HG03064 (cell line): ENCODE measurements around the gene MYL7.

Experiments
- ATAC-seq: cut with Tn5 transposase; IDR thresholded peaks from one replicate; pipeline ENCODE4 v1.9.1; 2021; ENCODE audit warnings: low read depth; ENCODE audit not compliant: unreplicated experiment

MYL7 gene

DNA sequence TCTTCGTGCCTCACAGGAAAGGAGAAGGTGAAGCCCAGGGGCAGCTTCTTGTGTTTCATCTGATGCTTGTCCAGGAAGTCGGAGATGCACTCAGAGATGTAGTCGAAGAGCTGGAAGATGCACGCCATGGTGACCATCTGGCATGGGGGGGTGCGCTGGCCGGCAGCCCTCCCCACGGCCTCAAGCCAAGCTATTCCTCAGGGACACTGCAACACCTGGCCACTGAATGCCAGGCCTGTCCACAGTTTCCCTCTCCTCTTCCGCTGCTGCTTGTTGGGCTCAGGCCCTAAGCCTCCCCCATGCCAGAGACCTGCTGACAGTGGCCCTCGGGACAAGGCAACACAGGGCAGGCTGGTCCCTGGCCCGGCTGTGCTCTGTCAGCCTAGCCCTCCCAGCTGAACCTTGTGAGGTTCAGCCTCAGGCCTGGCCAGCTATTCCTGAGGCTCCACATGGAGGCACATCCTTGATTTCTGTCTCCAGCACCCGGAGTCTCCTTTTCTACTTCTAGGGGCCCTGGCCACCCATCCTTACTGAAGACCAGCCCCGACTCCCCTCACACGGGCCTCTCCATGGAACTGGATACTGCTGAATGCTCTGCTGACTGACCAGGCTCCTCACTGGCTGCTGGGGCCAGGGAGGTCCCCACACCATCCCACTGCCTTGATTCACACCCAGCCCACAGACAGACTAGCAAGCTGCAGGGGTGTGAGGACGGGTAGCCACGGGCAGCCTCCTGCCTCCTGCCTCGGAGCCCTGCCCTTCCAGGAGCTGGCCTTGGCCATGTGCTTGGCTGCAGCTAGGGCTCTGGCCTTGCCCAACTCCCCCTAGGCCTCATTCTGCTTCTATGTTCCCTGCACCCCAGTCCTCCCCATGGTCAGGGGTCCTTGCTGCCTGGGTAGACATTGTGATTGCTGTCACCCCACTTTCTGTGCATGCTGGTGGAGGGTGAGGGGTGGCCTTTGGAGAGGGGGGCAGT lies 10.1 kb upstream of the MYL7 start:
- ATAC-seq, result no peak

DNA sequence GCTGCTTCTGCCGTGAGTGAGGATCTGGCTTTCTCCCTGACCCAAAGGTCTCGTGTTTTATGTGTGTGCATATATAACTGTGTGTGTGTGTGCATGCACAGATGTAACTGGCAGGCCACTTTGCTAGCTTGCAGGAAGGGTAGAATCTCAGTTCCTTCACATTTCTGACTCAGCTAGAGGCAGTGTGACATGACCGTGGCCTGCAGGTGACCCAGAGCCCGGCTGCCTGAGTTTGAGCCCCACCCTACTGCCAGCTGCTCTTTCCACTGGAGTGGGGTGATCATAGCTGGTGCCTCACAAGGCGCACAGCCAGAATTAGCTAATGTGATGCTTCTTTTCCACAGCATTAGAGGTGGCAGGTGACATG lies 9.3 kb upstream of the MYL7 start:
- ATAC-seq, result no peak

DNA sequence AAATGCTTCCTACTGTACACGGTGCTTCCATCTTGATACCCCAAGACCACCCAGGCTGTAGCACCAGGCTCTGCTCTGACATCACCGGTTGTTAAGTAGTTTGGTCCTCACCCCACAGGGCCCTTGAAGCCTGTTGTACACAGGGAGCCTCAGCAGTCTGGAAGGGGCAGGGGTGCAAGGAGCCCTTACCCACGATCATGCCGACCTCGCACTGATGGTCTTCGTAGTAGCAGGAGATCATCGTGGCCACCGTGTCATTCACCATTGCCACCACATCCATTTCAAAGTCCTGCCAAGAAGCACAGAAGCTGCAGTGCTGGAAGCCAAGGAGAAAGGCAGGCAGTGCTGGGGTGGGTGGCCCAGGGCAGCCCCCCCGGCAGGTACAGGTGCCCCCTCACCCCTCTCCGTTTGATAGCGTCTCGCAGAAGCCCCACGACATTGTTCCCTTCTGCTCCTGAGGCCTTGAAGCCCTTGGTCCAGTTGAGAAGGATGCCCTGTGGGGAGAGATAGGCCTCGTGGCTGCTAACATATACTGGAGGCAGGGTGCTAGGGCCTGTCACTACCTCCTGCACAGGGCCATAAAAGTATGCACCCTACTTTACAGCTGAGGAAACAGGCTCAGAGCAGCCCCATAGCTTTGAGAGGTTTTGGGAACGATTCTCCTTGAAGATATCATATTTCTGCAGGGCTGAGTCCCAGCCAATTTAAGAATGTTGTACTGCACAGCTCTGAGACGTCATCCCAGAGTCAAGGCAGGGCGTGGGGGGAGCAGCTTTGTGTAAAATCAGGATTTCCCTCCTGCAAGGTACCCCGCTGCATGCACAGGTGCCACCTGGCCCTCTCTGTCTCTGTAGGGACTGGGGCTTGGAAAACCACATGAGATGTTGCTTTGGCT lies 8.7 kb upstream of the MYL7 start:
- no peak for ATAC-seq

DNA sequence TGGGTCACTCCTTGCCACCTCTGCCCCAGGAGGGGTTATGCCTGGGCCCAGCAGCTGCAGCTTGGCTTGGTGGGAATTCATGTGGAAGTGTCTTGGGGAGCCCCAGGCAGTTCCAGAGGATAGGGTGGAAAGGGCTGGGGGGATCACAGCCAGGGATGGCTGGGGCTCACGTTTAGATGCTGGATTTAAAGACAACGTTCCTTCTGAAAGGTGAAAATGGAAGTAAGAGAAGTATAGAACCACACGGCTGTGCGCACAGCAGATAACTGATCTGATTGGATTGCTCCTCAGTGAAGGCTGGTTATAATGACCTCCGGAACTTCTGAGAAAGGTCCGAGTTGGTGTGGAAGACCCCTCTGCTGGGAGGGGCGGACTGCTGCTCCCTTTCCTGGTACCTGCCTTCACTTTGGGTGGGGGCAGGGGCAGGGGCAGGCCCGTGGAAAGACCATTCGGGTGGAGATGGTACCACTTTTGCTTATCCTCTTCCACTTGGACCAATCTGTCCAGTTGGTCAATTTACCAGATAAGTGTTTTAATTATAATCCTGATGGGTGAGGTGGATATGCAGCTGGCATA lies 7.9 kb upstream of the MYL7 start:
- ATAC-seq, result no peak

DNA sequence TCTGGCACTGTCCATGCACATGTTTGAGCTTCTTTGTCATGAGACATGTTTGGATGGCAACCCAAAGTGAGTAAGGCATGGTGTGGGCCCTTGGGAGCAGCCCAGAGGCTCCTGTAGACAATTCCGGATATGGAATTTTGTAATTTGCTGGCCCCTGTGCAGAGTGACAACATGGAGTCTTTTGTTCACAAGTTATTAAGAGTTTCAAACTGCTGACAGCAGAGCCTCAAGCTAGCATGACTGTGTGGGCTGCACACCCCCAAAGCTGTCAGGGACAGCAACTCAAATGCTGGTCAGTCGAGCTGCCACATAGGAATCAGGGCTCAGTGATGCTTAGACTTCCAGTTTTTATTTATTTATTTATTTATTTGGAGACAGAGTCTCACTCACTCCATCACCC lies 7.0 kb upstream of the MYL7 start:
- ATAC-seq, result no peak

DNA sequence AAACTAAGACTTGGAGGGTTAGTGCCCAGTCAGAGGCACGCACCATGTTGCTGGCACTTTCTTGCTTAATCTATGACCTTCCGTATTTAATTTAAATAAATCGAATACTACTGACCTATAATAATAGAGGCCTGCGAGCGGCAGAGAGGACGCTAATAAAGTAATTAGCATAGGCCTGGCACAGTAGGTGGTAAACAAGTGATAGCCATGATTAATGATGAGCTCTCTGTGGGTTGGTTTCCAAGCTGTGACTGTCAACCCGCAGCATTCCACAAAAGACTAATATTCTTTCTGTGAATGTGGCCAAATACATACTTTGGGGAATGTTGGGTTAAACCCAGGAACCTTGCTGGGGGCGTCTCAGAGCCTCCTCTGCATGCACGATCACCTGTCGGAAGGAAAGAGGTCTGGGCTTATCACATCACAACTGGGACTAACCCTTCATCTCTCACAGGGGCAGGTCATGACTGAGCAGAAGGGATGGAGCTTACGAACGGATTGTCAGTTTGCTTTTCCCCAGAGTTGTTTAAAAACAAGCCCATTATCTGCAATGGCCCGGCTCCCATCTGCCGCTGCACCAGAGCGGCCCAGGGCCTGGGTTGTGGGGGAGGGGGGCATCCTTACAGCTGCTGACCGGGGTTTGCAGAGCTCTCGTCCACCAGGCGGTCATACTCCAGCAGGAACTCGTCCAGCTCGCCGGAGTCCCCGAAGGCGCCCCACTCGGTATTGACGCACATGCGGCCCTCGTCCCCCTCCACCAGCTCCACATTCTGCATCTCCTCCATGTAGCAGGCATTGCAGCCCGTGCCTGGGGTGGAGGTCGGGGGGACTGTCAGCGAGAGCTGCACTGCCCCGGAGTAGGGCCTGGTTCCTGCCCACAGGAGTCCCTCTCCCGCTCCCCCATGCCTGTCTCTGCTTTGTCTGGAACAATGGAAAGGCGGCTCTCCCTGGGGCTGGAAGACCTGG lies 6.2 kb upstream of the MYL7 start:
- no peak for ATAC-seq

DNA sequence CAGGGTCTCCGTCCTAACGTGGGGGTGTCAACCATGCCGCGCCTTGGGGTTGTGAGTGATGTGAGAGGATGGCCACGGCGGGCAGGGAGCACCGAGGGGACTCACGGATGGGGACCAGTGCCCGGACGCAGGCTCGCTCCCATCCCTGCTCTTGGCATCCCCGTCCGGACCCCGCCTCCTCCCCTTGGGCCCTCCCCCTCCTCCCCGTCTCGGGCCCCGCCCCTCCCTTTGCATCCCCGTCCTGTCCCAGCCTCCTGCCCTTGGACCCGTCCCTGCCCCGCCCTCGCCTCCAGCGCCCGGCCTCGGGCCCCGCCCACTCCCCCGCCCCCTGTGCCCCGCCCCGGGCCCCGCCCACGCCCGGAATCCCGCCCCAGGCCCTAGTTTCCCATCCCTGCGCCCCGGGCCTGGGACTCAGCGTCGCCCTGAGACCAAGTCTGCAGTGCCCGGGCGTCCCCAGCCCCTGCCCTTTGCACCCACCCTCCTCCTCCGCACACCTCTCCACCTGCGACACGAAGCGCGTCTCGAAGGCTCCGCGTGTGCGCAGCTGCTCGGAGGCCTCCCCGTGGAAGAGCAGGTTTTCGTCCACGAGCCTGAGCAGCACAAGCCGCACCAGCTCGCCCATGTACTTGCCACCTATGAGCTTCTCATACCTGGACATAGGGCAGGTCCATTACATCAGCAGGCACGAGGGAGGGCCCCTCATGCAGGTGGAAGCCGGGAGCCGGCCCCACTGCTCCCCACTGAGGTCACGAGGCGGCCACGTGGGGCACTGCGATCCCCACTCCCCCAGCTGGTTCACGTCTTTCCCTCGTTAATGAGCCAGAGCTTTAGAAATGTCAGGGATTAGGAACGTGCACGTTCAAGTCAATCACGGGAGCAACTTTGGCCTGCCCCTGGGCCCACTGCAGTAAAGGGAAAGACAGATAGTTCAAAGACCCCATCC lies 5.1 kb upstream of the MYL7 start:
- no peak for ATAC-seq

DNA sequence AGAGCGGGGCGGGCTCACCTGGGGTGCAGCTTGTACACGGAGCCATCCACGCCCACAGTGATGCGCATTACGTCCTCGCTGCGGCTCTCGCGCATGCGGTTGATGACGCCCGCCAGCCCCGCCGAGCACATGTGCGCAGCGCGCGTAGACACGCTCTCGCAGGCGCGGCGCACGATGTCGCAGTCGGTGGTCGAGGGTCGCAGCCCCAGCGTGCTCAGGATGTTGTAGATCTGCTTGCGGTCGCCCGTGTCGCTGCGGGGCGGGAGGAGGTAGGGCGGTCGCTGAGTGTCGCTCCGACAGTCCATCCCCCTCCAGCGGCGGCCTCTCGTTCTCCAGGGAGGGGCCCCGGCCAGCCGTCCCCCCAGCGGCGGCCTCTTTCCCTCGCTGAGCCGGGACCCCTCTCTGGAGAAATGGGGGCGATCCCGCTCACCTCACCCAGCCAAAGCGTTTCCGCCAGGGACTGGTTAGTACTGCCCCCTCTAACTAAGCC lies 4.4 kb upstream of the MYL7 start:
- ATAC-seq, result no peak

DNA sequence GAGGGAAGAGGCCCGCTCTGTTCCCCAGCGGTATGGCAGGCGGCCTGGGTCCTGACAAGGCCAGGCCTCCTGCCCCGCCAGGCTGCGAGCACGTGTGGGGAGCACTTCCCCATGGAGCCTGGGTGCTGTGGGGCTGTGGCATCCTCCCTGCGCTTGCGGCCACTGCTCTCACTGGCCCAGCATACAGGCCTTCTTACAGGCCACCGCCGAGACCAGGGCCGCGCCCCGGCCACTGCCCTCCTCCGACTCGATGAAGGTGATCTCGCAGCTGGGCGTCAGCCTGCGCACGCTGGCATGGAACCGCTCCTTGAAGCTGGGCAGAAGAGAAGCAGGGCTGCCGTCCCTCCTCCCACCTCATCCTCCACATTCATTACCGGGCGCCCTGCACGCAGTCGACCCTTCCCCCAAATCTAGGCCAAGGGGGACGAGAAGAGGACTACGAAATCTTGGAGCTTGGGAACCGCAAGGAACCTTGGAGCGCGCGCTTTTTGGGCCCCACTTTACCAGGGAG lies 3.9 kb upstream of the MYL7 start:
- no peak for ATAC-seq

DNA sequence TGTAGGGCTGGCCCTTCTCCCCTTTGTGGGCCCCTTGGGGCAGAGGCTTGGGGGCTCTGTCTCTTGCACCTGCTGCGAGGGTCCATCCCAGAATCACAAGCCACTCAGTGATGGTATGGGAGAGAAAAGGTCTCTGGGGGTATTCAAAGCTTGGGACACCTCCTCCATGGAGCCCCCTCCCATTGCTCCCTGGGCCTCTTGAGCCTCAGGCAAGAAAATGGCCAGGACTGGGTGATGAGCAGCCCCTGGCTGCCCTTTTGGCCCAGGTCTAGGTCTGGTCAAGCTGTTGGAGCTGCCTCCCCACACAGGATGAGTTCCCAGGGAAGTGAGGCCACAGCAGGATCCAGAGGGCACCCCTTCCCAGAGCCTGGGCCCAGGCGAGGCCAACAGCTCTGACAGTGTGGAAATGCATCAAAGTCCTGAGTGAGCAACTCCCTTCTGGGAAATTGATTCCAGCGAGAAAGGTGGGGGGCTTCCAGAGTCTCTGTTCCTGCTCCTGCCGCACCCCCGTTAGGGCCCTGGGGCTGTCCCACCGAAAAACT lies 3.4 kb upstream of the MYL7 start:
- no peak for ATAC-seq

DNA sequence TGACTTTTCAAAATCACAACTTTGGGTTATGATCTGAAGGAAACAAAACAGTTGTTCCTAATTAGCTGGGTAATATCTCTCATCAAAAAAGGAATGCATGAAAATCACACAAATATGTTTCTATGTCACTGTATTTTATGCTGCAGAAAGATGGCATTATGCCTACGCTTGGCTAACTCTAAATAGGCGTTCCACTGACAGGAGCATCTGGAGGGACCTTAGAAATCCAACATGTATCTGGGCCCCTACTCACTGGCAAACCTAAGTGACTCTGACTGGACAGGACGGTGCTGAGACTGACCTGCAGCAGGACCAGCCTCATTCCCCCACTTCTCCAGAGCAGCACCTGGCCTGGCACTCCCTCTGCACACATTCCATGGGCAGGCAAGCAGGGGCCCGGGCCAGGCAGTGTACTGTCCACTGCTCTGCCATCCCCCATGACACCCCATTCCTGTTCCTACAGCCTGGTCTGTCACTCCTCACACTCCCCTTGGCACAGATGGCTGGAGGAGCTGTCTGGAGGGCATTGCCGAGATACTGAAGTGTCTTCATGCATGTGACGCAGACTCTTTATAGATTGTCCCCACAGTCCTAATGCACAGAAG lies 2.6 kb upstream of the MYL7 start:
- no peak for ATAC-seq

DNA sequence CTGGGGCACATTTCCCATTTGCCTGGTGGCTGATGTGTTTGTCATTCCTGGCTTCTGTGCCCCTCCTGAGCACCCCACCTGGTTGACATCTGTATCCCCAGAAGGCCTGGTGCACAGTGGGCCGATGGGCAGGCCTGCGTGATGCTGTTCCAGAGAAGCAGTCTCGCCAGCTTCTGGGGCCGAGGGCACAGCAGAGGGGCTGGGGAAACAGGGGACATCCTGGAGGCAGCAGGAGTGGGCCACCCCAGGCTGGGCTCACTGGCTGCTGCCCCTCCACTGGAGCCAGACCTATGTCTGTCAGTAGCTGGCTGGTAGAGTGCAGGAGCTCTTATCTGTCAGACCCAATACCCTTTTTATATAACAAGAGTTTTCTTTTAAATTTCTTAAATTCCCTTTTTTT lies 896 bp upstream of the MYL7 start:
- ATAC-seq, result no peak

DNA sequence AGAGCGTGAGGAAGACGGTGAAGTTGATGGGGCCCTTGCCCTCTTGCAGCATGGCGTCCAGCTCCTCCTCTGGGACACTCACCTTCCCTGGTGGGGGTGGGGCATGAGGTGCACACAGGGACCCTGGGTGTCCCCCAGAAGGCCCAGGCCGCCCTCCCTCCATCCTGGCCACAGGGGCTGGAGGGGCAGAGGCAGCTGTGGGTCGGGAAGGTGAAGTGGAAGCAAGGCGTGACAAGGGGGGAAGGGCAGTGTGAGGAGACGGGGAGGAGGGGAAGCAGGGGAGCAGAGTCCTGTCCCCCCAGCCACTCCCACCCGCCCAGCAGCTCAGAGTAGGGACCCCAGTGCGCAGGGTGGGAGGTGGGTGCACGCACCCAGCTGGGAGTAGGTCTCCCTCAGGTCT lies 791 bp downstream of the MYL7 start:
- ATAC-seq, result no peak

DNA sequence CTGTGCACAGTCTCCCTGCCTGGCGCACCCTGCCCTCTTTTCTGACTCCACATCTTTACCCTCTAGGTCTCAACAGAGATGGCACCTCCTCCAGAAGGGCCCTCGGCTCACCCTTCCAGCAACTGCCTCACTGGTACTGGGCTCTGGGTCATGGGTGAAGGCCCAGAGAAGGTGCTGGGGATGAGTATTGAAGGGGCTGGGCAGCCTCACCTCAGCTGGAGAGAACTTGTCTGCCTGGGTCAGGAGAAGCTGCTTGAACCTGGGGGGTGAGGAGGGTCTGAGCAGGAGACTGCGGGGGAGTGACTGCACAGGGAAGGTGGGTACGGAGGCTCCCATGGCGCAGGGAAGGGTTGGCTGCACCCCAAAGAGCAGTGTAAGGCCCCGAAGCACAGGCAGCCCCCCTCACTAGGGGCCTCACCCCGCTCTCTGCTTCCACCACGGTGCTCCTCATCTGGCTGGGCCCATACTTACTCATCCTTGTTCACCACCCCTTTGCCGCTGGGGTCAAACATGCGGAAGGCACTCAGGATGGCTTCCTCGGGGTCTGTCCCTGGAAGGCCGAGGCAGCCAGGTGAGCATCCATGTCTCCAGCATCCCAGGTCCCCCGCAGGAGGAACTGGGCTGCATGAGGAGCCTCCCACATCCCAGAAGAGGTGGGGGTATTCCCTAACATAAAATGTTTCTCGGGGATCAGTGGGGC lies 1.7 kb downstream of the MYL7 start:
- ATAC-seq, result no peak

DNA sequence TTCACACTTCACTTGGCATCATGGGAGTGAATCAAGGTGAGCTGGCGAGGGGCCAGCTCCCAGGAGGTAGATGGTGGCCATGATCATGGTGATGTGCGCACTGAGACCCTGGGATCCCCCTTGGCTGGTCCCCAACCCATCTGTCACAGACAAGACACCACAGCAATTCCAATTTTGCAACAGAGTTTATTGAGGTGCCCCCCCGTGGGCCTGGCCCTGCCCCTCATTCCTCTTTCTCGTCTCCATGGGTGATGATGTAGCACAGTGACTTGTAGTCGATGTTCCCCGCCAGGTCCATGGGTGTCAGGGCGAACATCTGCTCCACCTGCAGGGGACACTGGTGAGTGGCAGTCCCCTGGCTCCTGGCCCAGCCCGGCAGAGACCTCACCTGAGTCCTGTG lies 2.4 kb downstream of the MYL7 start:
- ATAC-seq, result no peak

DNA sequence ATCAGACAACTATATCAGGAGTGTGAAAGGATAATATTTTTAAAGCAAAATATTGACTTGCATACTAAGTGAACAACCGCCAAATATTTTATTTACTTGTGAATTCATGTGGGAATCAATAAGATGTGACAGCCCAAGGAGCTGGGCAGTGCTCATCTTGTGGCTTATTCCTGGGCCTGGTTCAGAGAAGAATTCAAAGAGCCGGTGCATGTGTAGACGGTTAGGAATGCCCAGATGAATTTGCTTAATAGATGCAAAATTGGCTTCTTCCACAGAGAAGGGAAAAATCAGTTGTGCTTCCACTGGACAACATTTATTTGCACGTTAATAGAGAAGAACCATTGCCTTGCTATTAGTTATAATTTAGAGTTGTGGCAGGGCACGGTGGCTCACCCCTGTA lies 4.4 kb downstream of the MYL7 start:
- no peak for ATAC-seq

DNA sequence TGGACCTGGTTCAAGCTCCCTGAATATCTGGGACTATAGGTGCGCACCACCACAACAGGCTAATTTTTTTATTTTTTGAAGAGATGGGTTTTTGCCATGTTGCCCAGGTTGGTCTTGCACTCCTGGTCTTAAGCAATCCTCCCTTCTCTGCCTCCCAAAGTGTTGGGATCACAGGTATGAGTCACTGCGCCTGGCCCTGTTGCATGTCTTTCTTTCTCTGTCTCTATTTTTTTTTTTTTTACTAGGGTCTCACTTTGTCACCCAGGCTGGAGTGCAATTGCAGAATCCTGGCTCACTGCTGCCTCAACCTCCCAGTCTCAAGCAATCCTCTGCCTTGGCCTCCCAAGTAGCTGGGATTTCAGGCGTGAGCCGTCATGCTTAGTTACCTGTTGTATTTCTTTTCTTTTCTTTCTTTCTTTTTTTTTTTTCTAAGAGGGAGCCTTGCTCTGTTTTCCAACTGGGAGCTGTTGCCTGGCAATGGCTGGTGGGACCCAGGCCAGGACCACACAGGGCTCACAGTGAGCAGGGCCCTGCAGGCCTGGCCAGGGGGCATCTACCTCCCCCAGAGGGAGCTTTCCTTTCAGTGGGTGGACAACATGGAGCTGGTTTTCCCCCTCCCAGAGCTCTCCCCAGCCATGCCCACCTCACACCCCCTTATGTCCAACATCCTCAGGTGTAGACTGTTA lies 6.0 kb downstream of the MYL7 start:
- ATAC-seq, result no peak
